Uterus (tissue), 4 donors: Measurements from ENCODE around the gene ZNF827. TPM values are rescaled to one million over a fixed set of nuclear protein-coding genes. Genes with fewer than 3 reads are reported as not detected.

ENCODE experiments used
- DNase-seq, 2 donors: peaks; one replicate each; pipeline ENCODE4 v3.0.0-alpha.2; 2019 to 2020
- H3K27ac ChIP-seq, 2 donors: fragments of 200-600 bp; sonication (generic); 1 replicate in 1 of 2; 2 replicates in 1 of 2; pipeline ENCODE4 v1.5.1; 2016 to 2018
- H3K27me3 ChIP-seq, 2 donors: fragments of 200-600 bp; sonication (generic); one replicate each; pipeline ENCODE4 v1.5.1; 2018 to 2019; ENCODE audit warnings: control low read depth in 1 of 2
- H3K36me3 ChIP-seq, 2 donors: fragments of 200-600 bp; sonication (generic); one replicate each; pipeline ENCODE4 v1.5.1; 2019; ENCODE audit warnings: control low read depth in 1 of 2
- H3K4me1 ChIP-seq, 2 donors: fragments of 200-600 bp; sonication (generic); one replicate each; pipeline ENCODE4 v1.5.1; 2018 to 2019; ENCODE audit warnings: control low read depth in 1 of 2
- H3K4me3 ChIP-seq, 2 donors: fragments of 200-600 bp; sonication (generic); 1 replicate in 1 of 2; 2 replicates in 1 of 2; pipeline ENCODE4 v1.5.1; 2018 to 2019; ENCODE audit warnings: mild to moderate bottlenecking in 1 of 2
- H3K9me3 ChIP-seq, 2 donors: fragments of 200-600 bp; sonication (generic); one replicate each; pipeline ENCODE4 v1.5.1; 2019; ENCODE audit warnings: control low read depth in 1 of 2
- POLR2A ChIP-seq, 2 donors: fragments of 450-650 bp; IDR thresholded peaks; one replicate each; pipeline ENCODE4 v1.6.1; 2016; ENCODE audit warnings: antibody characterized with exemption in 2 of 2, mild to moderate bottlenecking in 1 of 2, moderate library complexity in 1 of 2
- intact Hi-C: fragments of 100-400 bp; cut with DNase I; formaldehyde crosslinking; loops from one replicate; pipeline ENCODE4 v1.15.1; 2023; ENCODE audit warnings: low total_unique reads
- total RNA-seq, 4 donors: library from RNA; depleted of rRNA in 3 of 4; stranded (reverse); fragments of >200 nt in 3 of 4; gene quantifications; one replicate each; pipeline versions ENCODE4 v1.1.0 to v1.2.4, GENCODE V29; 2014 to 2023
- TF ChIP-seq, protein P1 (sequence below), 4 experiments: fragments of 200-600 bp in 2 of 4; fragments of 450-650 bp in 2 of 4; sonication (generic) in 2 of 4; IDR thresholded peaks; one replicate each; pipeline ENCODE4 v1.5.1; 2016 to 2019; ENCODE audit warnings: antibody characterized with exemption in 4 of 4, mild to moderate bottlenecking in 2 of 4, moderate library complexity in 1 of 4
- donor health status: DM: yes; HTN: yes; CAD: no.

Gene ZNF827
- total RNA-seq, 4 donors from 2014 or later: 2.9 to 33.1 (median 14.2) TPM

DNA sequence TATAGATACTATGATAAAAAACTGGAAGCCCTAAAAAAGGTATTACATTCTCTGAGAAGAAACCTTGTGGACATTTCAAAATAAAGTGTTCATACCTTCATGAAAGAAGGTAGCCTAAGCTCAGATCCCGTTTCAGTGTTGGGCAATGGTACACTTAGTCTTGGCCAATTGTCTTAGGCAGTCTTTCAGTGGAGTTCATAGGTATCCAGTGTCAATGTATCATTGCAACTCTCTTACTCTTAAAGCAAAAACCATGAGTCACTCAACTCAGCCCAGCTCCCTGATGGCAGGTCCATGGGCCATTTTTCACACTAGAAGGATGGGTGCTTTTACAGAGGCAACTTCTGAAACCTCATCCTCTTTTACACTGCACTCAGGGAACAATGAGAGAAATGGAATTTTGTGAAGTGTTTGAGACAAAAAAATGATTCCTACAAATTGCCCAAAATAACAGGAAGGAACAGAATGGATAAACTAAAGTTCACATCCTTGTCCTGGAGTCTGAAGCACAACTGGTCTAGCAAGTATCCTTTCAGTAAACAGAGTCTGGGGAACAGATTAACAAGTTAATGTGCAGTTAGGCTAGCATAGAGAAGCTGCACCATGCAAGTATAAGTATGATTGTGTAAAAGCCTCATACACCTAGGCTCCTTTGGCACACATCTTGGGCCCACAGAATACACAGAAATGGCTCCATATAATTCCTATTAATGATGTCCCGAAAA, 7.0 kb upstream of the ZNF827 start:
- Histone ChIP-seq H3K4me1 (no peaks in the 10 kb centered on the region), H3K27ac (no peak overlapping the region), H3K4me3 (no peak overlapping the region), H3K9me3 (no peaks in the 10 kb centered on the region), H3K36me3 (no peaks in the 10 kb centered on the region), H3K27me3 (no peaks in the 10 kb centered on the region)
- intact Hi-C loops: no loop called here
- TF ChIP-seq, protein P1, sequence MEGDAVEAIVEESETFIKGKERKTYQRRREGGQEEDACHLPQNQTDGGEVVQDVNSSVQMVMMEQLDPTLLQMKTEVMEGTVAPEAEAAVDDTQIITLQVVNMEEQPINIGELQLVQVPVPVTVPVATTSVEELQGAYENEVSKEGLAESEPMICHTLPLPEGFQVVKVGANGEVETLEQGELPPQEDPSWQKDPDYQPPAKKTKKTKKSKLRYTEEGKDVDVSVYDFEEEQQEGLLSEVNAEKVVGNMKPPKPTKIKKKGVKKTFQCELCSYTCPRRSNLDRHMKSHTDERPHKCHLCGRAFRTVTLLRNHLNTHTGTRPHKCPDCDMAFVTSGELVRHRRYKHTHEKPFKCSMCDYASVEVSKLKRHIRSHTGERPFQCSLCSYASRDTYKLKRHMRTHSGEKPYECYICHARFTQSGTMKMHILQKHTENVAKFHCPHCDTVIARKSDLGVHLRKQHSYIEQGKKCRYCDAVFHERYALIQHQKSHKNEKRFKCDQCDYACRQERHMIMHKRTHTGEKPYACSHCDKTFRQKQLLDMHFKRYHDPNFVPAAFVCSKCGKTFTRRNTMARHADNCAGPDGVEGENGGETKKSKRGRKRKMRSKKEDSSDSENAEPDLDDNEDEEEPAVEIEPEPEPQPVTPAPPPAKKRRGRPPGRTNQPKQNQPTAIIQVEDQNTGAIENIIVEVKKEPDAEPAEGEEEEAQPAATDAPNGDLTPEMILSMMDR (IDR thresholded peaks at IDR 0.05): no peak
- TF ChIP-seq POLR2A (IDR thresholded peaks at IDR 0.05): no peak
- no peak for DNase-seq

DNA sequence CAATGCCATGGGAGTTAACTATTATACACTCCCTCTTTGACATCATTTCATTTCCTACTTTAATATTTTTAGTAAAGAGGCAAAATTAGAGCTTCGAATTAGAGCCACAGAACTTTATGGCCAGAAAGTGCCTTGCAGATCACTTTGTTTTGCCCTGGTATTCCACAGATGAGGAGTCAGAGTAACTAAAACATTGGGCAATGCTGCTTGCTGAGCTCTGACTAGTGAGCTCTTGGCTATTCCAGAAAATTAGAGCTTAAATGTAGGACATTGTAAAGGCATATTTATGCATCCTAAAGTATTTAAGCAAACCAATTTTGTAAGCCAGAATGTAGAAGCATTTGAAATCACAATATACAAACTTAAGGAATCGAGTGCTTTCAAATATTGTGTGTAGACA, 6.3 kb upstream of the ZNF827 start:
- TF ChIP-seq, protein P1 (IDR thresholded peaks at IDR 0.05): no peak
- no peak for TF ChIP-seq POLR2A (IDR thresholded peaks at IDR 0.05)
- no peak overlapping the region for H3K4me3 ChIP-seq
- no peaks in the 10 kb centered on the region for H3K4me1 ChIP-seq
- no peaks in the 10 kb centered on the region for H3K27me3 ChIP-seq
- intact Hi-C loops: no loop called here
- DNase-seq: no peak
- no peaks in the 10 kb centered on the region for H3K36me3 ChIP-seq
- no peaks in the 10 kb centered on the region for H3K9me3 ChIP-seq
- H3K27ac ChIP-seq: no peak overlapping the region

DNA sequence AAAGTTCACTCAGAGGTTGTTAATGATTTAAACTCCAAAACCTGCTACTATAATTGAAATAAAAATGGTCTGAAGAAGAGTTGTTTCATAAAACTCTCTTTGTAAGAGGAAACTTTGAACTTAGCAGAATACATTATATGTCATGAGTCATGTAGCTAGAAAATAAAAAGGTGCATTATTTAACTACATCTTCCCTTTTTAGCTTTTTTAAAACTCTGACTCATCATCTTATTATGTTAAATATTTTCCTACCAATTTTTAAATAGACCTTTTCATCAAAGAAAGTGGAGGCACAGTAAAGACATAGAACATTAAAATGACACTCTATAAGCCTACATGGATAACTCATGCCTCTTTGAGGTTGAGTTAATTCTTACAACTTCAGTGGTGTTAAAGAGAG, 1.2 kb upstream of the ZNF827 start:
- no peaks in the 10 kb centered on the region for H3K36me3 ChIP-seq
- H3K27me3 ChIP-seq: no peaks in the 10 kb centered on the region
- H3K27ac ChIP-seq: peak overlapping the region; percentile 98 to 99
- DNase-seq: no peak
- TF ChIP-seq, protein P1 (IDR thresholded peaks at IDR 0.05): no peak
- no peak for TF ChIP-seq POLR2A (IDR thresholded peaks at IDR 0.05)
- no peaks in the 10 kb centered on the region for H3K9me3 ChIP-seq
- peak overlapping the region in 1 of 2 donors; percentile 71 for H3K4me3 ChIP-seq
- H3K4me1 ChIP-seq: peaks cover 0 to 4% of the 10 kb centered on the region in 2 donors
- intact Hi-C loops: loop anchor here (5.0 kb wide), 1 partner anchor 208 kb away; no protein-coding TSS in a partner anchor

DNA sequence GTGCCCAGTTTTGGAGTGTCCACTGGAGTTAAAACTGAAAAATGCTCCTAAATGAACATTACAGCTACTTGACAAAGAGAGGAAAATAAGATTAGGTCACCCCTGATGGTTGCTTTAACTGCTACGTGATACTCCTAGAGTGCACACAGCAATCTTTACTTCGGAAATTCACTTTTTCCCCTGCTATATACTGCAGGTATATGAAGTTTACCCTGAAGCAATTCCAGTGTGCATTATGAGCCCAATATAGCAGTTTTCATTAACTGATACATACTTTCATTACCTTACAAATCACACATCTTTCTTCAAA, 773 bp upstream of the ZNF827 start:
- no peaks in the 10 kb centered on the region for H3K9me3 ChIP-seq
- no peaks in the 10 kb centered on the region for H3K36me3 ChIP-seq
- TF ChIP-seq, protein P1 (IDR thresholded peaks at IDR 0.05): no peak
- TF ChIP-seq POLR2A (IDR thresholded peaks at IDR 0.05): no peak
- intact Hi-C loops: loop anchor here (5.0 kb wide), 1 partner anchor 207 kb away; no protein-coding TSS in a partner anchor
- peaks cover 0 to 4% of the 10 kb centered on the region in 2 donors for H3K4me1 ChIP-seq
- H3K4me3 ChIP-seq: peak overlapping the region in 1 of 2 donors; percentile 71
- H3K27me3 ChIP-seq: no peaks in the 10 kb centered on the region
- H3K27ac ChIP-seq: peak overlapping the region; percentile 98 to 99
- DNase-seq: no peak

DNA sequence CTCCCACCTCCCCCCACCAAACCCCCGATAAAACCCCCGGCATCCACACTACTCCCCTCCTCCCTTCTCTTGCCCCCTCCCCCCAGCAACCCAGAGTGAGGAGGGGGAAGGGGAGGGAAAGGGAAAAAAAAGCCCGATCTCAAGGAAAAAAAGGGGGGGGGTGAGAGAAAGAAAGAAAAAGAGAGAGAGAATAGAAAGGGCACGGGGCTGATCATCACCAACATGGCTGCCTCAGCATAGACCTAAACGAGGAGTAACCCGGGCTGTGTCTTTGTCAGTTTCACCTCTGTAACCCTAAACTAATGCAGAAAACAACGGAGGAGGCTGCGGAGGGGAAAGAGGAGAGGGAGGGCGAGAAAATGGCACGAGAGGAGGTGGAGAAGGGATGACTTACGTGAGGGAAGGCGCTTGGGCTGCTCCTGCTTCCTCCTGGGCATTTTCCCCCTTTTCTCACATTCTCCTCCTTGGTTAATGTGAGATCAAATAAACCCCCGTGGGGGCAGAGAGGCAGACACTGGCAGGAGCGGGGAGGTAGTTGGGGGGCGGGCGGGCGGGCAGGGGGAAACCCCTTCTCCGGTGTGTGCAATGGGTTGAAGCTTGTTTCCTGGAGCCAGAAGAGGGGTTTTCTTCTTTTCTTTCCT, 532 bp downstream of the ZNF827 start:
- H3K4me1 ChIP-seq: peaks cover 0 to 4% of the 10 kb centered on the region in 2 donors
- H3K27me3 ChIP-seq: no peaks in the 10 kb centered on the region
- intact Hi-C loops: loop anchor here (5.0 kb wide), 1 partner anchor 206 kb away; no protein-coding TSS in a partner anchor
- peak; percentile 21 for DNase-seq
- H3K9me3 ChIP-seq: no peaks in the 10 kb centered on the region
- H3K27ac ChIP-seq: peak overlapping the region; percentile 98 to 99
- TF ChIP-seq POLR2A (IDR thresholded peaks at IDR 0.05): no peak
- TF ChIP-seq, protein P1 (IDR thresholded peaks at IDR 0.05): no peak
- no peaks in the 10 kb centered on the region for H3K36me3 ChIP-seq
- H3K4me3 ChIP-seq: peak overlapping the region; percentile 71 to 89
